Left kidney (tissue), 2 donors: ENCODE results near the gene ACOXL. TPM values are rescaled to one million over a fixed set of nuclear protein-coding genes. Genes with fewer than 3 reads are reported as not detected.

Experiments
- DNase-seq: peaks from one replicate; pipeline ENCODE4 v3.0.0-alpha.2; 2013
- polyA plus RNA-seq: library from polyadenylated mRNA; unstranded; fragments of 120-200 nt; gene quantifications from one replicate; pipeline ENCODE4 v1.2.1, GENCODE V29; 2013; ENCODE audit not compliant: insufficient read length

Gene ACOXL
- polyA plus RNA-seq, 1 donor: 1.1 TPM

DNA sequence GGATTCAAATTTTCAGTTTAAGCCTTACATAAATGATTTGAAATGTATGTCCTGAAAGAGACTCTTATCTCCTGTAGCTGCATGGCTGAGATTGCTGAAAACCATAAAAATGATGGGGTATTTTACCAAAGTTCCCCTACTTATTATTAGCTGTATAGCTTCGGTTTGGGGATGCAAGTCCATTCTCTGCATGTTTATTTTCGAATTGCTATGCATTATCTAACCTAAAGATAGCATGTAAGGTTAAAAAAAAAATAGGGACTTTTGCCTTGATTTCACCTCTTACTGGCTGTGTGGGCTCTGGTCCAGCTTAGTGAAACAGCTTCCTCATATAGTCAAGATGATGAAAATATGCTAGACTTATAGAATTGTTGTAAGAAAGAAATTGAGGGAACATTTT is 14.0 kb upstream of the ACOXL start:
- DNase-seq: no peak

DNA sequence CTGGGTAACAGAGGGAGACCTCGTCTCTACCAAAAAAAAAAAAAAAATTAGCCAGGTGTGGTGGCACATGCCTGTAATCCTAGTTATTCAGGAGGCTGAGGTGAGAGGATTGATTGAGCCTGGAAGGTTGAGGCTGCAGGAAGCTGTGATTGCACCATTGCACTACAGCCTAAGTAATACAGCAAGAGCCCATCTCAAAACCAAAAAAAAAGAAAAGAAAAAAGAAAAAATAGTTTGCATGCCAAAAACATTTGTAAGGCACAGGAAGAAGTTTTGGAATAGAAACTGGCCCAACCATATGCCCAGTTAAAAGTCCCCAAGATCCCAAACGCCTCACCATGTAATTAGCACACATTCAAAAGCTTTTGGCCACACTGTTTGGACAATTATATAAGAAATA is 13.4 kb upstream of the ACOXL start:
- DNase-seq: no peak

DNA sequence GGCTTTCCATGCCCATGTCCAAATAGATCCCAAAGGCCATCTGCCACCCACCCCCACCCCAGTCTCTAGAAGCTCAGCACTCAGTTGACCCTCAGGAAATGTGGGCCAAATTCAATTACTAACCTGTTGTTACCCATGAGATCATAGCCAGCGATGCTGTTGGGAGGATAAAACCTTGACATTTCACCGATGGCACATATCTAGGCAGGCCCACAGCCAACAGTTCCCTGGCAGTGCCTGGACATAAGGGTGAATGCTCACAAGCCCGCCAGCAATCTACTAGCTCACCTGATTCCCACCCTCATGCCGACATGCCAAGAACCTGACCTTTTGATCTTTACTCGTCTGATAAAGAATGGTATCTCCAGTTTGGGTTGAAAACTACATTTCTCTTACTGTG is 11.8 kb upstream of the ACOXL start:
- no peak for DNase-seq

DNA sequence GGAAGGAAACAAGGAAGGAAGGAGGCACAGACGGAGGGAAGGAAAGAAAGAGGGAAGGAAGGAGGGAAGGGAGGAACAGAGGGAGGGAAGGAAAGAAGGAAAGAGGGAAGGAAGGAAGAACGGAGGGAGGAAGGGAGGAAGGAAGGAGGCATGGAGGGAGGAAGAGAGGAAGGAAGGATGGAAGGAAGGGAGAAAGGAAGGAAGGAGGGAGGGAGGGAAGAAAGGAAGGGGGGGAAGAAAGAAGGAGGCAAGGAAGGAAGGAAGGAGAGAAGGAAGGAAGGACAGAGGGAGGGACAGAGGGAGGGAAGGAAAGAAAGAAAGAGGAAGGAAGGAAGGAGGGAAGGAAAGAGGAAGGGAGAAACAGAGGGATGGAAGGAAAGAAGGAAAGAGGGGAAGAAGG is 7.6 kb upstream of the ACOXL start:
- no peak for DNase-seq

DNA sequence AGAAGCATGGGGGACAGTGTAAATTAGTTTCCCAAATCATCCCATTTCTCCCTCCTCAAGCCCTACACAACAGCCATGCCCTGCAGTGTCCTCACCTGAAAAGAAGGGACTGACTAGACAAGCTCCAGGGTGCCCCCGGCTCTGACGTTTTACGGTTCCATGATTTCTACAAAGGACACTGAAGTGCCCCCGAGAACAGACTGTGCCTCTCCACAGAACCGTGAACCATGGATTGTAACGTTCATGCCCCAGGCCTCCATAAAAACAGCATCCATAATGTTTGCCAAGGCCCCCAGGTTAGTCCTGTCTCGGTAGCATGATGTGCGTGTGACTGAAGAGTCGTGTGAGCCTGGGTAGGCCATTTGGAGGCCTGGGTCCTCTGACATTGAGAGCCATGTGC is 7.0 kb upstream of the ACOXL start:
- DNase-seq: no peak

DNA sequence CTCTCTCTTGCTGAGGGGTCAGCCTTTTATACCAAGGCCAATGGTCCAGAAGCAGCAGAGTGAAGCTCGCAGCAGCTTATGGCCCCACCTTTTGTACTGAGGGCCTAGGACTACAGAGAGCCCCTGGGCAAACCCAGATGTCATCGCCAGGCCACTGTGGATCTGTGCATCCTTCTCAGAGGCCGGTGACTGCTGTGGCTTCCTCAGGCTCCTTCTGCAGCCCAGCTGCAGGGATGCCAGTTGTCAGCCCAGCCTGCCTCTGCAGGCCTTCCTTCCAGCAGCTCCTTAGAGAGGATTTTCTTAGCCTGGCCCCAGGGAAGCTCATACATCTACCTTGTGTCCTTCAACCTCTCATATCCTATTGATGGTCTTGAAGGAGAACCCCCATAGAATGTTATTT is 6.5 kb upstream of the ACOXL start:
- DNase-seq: no peak

DNA sequence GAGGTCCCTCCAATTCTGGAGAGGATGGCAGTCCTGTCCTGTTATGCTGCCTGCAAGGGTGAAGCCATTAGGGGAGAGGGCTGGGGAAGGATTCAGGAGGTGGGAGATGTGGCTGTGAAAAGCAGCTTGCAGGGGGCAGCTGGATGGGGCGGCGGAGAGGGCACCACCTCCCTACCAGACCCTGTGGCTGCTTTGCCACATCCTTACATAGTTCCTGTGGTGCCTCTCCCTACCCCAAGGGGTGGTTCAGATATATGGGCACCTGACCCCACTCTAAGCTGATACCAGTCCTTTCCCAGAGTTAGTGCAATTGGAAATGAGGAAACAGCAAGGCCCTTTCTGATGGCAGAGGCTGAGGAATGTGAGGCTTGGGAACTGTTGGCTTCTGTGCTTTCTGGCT is 6.1 kb upstream of the ACOXL start:
- no peak for DNase-seq

DNA sequence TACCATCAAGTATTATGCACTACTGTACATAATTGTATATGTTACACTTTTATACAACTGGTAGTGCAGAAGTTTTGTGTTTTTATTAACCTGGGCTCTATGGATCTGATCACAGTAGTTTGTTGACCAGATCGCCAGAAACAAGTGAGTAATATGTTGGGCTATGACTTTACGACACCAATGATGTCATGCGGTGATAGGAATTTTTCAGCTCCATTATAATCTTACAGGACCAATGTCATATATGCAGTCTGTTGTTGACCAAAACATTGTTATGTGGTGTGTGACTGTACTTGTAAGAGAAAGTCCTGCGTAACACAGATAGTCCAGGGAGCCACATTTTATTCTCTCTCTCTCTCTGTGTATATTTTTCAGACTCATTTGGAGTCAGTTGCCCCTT is 4.5 kb upstream of the ACOXL start:
- DNase-seq: no peak

DNA sequence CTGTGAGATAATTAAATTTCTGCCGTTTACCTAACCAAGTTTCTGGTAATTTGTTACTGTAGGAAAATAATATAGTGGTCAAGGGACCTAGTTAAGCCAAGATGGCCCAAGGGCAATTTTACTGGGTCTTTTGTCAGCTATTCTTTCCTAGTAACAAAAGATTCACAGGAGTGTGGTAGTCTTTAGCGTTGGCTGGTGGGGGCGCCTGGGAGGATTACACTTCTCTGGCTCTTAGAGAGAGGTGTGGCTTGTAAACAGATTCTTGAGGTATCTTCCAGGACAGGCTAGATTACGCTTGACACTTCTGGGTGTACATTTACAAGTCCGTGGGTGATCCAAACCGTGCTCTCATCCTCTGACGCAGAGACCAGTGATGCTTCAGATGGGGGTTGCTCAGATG is 3.3 kb upstream of the ACOXL start:
- DNase-seq: no peak

DNA sequence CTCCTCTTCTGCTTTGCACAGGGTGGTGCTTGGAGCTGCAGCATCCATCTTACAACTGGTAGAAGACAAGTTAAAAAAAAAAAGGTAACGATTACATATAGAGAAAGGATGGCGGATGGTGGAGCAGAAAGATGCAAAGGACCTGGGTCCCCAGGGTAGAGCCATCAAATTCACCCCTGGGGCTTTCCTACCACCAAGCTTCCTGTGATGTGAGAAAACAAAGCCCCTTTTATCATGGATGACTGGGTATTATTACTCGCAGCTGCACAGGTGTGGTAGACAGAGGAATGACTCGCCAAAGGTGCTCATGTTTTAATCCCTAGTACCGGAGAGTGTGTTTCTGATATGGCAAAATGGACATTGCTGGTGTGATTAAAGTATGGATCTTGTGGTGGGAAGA is 1.3 kb upstream of the ACOXL start:
- DNase-seq: no peak

DNA sequence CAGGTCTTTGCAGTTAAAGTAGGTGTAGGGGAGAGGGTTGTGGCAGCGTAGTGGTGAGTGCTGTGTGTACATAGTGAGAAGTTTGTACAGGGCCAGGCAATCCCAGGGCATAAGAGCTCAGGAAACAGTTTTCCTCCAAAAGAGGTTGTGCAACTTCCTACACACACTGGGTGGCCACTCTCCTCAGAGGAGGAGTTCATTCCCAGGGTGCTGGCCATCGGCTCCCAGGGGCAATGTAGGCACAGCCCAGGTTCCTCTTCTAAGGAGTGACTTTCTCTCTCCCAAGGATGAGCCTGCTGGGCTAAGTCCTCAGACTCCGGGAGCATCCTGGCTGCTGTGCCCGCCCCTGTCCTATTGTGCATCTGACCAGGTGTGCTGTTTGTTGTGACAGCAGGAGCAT is 3.0 kb downstream of the ACOXL start:
- DNase-seq: no peak

DNA sequence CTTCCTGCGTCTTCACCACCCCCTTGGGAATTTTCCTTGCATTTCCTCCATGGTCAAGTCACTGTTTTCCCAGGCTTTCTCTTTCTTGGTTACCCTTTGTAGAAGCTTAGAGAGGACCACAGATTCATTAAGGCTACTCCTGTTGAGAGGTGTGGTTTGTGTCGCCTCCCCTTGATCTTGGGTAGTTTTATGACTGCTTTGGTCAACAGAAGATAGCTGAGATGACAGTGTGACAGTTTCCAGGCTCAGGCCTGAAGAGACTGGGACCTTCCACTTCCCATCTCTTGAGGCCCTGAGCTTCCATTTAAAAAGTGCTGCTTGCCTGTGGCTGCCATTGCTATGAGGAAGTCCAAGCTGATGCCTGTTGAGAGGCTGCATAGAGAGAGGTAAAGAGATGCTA is 5.4 kb downstream of the ACOXL start:
- DNase-seq: no peak

DNA sequence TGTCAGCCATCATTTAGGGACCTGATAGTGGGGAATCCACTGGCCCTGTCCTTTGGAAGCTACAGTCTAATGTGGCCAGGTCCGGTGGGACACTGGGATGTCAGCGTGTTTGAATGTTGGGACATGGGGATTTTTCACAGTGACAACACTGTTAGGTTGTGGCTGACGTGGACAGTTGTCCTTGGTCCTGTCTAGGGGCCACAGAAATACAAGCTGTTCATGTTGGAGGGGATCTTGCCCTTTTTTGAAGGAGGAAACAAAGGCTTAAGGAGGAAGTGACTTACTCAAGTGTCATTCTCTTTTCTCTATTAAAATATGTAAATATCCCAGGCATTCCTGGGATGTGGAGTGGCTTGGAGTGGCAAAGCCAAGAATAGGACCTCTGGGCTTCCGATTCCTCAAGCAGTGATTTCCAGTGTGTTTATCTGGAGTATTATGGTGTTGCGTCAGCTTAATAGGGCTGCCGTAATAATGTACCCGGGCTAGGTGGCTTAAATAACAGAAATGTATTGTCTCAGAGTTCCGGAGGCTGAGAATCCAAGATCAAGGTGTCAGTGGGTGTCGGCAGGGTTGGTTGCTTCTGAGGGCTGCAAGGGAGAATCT is 8.5 kb downstream of the ACOXL start:
- no peak for DNase-seq

DNA sequence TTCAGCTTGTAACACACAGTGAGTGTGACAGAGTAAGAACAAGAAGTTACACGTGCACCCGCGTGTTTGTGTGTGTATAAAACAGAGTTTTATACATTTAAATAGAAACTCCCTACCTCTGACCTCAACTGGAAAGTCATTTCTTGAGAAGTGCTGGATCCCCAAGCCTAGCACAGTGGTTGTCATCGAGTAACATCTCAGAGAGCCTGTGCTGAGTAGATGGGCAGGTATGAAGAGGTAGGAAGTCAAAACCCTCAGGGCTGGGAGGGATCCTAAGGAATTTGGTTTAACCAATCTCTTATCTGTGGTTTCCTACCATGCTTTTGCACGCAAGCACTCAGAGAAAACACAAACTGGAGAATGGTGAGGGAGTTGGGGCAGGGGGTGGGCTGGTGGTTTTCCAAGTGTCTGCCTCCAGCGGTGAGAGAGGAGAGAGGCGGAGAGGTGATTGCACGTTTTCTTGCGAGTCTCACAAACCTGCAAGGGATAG is 9.2 kb downstream of the ACOXL start:
- no peak for DNase-seq

DNA sequence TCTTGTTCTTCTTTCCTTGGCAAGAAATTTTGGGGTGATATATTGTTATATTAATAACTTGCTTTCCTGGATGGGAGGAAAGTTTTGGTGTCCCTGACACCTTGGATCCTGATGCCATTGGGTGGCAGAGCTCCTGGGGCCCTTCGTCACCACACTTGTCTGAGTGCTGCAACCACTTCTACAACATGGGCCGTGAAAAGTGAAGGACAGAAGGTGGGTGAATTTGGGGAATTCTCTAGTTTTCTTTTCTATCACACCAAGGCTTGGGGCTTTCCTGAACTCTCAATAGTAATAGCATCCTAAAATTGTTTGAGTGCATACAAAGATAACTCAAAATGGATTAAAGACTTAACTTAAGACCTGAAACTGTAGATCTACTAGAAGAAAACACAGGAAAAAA is 10.0 kb downstream of the ACOXL start:
- DNase-seq: no peak

DNA sequence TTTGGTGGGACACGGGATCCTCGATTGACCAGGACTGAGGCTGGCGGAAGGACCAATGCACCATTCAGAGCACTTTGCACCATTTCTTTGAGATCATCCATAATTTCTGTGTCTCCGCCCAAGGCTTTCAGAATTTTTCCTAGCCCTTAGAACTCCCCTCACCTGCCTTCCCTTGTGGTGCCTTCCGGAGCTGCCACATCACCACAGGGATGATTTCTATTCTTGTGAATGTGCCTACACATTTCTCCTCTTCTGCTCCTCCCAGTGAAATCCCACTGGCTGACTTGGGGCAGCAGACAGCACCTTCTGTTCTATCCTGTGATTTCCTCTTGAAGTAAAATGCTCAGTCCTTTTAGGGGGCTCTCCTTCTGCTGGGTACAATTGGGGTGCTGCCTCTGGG is 11.2 kb downstream of the ACOXL start:
- no peak for DNase-seq

DNA sequence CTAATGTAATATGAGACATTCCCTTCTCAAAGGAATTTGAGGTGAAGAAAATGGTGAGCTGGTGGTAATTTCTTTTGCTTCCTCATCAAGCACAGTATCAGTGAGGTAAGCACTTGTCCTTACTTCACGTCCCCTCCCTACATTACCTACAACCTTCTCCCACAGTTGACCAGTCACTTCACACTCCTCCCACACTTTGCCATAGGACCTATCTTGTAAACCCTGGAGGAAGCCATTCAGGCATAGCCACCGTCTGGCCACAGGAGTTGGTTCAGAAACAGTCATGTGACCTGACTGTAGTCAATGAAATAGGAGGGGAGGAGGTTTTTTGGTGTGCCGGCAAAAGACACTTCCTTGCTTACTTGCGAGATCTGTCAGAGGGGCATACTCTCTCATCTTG is 12.1 kb downstream of the ACOXL start:
- DNase-seq: no peak

DNA sequence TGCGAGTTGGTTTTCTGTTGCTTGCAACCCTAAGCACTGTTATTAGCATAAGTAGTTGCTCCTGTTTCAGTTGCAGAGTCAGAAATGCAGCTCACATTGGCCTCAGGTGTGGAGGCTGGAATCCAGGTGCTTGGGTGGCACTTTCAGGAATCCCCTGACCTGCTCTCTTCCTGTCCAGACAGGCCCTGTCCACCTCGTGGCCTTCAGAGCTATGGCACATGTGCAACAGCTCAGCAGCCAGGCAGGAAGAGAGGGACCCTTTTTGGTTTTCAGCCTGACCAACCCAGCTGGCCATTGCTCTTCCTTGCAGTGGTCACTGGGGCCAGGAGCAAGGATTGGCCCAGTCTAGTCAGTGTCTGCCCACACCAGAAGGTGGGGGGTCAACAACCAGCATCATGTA is 12.7 kb downstream of the ACOXL start:
- DNase-seq: no peak

DNA sequence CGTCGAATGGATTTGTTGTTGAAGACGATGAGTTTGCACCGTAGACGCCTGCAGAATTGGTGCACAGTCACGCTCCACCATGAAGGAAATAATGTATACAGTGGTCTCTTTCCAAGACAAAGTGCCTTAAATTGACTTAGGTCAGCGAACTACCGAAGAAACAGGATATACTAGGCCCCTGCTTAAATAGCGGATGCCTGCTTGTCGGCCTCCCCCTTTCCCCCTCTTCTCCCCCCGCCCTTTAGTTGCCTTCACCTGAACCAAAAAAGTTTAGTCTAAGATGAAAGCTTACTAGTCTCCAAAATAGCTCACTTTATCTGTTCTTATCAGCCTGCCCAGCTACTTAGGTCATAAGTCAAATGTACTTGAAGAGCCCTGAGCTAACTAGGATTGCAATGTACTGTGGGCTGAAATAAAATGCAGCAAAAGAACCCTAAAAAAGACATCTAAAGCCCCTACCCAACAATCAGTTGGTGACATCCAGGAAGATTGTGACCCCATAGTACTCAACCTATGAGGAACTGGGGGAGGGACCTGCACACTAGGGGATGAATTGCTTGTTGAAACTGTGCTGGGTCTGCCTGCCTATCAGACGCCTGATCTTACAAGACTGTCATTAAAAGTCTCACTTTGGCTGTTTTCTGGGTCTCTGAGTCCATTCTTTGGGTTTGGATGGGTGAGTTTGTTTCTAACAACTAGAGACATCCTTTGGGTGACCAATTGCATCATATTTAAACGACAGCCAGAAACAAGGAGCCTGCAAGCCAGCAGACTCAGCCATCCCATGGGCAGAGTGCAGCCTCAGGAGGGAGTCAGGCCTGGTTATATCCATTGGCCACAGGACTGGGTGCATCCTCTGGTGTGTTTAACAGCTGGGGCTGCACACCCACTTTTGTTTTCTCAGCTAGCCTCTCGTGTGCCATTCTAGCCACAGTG is 14.5 kb downstream of the ACOXL start:
- DNase-seq: no peak

DNA sequence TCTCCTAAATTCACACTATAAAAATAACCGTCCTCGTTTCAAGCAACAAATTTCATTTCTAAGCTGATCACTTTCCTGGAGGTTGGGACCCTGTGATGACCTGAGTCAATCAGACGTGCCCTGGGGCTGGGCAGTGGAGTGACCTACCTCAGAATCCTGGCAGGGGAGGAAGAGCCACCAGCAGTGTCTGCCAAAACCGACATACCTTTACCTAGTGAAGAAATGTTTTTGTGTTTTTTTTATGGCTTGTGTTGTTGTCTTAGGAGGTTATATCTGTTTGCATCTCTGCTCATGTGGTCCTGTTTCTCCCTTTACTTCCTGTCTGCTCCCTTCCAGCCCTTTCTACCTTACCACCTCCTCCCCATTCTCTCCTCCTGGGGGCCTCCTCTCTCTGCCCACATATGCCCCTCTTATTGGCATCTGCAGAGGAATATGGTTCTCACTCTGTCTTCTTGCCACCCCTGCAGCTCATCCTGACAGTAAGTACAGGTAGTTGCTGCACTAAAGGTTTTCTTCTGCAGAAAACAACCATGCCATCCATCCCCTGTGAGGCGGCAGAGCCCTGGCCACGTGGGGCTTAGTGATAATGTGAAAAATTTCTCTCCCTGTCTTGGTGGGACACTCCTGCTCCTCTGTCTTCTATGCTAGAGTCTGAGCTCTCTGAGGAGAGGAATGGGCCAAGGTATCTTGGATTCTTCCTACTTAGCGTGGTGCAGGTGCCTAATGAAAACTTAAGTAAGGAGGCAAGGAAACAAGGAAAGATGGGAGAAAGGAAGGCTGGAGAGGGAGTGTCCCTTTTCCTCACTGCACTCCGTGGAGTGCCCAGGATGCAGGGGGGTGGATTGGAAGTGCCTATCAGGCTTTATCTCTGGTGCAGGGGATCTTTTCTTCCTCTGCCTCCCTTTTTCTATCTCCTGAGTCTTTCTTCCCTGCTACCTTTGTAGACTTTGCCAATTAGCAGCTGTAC is 15.4 kb downstream of the ACOXL start:
- no peak for DNase-seq

DNA sequence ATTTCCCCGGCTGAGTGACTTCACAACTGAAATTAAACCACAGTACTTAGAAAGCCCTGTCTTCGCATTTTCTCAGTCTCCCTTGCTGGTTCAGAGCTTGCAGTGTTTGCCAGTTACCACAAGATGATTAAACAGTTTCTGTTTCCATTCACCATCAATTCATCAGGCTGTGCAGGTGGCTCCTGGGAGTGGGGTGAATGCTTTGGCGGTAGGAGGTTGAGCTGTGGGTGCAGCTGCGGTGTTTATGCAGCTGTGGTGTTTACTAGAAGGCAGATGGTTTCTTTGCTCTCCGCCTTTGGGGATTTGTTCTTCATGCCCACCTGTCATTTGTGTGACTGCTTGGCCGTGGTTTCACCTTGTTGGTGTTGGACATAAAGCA is 16.1 kb downstream of the ACOXL start:
- no peak for DNase-seq

DNA sequence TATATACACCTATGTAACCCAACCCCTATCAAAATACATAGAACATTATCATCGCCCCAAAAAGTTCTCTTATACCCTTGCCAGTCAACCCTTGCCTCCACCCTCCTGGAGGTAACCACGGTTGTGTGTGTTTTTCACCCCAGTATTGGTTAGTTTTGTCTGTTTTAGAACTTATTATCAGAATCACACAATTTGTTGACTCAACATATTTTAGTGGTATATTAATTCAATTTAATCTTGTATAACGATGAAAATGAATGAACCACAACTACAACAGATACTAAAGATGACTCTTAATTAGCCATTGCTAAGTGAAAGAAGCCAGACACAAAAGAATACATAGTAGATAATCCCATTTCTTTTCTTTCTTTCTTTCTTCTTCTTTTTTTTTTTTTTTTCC is 19.3 kb downstream of the ACOXL start:
- DNase-seq: no peak

DNA sequence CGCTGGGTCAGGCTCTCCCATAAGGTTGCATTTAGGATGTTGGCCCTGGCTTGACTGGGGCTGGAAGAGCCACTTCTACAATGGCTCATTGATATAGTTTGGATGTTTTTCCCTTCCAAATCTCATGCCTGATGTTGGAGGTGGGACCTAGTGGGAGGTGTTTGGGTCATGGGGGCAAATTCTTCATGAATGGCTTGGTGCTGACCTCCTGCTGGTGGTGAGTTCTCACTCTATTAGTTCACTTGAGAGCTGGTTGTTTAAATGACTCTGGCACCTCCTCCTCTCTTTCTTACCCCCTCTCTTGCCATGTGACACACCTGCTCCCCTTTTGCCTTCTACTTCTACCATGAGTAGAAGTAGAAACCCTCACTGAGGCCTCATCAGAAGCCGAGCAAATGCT is 20.5 kb downstream of the ACOXL start:
- DNase-seq: no peak
